Karpas-422 (cell line): ENCODE results near the gene RNGTT. TPM values are rescaled to one million over a fixed set of nuclear protein-coding genes. Genes with fewer than 3 reads are reported as not detected.

ENCODE experiments used
- DNase-seq: peaks from one replicate; pipeline ENCODE4 v3.0.0-alpha.2; 2015
- H2AFZ ChIP-seq: fragments of 200-600 bp; sonication (generic); 2 replicates; pipeline ENCODE4 v1.6.1; 2014; ENCODE audit warnings: antibody characterized with exemption, low read length, mixed read lengths
- H3K27ac ChIP-seq: fragments of 200-600 bp; sonication (generic); 2 replicates; pipeline ENCODE4 v1.5.1; 2014; ENCODE audit warnings: mild to moderate bottlenecking, low read length, moderate library complexity
- H3K27me3 ChIP-seq: fragments of 200-600 bp; sonication (generic); 2 replicates; pipeline ENCODE4 v1.6.1; 2014; ENCODE audit warnings: low read length, mixed read lengths
- H3K36me3 ChIP-seq: fragments of 200-600 bp; sonication (generic); 2 replicates; pipeline ENCODE4 v1.6.1; 2014; ENCODE audit warnings: low read length, mixed read lengths; ENCODE audit not compliant: insufficient read depth
- H3K4me1 ChIP-seq: fragments of 200-600 bp; sonication (generic); 2 replicates; pipeline ENCODE4 v1.6.1; 2014; ENCODE audit warnings: mild to moderate bottlenecking, low read length, mixed read lengths
- H3K4me2 ChIP-seq: fragments of 200-600 bp; sonication (generic); 2 replicates; pipeline ENCODE4 v1.6.1; 2014; ENCODE audit warnings: low read length, low read depth, mild to moderate bottlenecking; ENCODE audit not compliant: poor library complexity, severe bottlenecking
- H3K4me3 ChIP-seq: fragments of 200-600 bp; sonication (generic); 2 replicates; pipeline ENCODE4 v1.5.1; 2014; ENCODE audit warnings: mild to moderate bottlenecking, antibody characterized with exemption, low read length, mixed read lengths
- H3K79me2 ChIP-seq: fragments of 200-600 bp; sonication (generic); 2 replicates; pipeline ENCODE4 v1.6.1; 2014; ENCODE audit warnings: mild to moderate bottlenecking, low read length, mixed read lengths
- H3K9ac ChIP-seq: fragments of 200-600 bp; sonication (generic); 2 replicates; pipeline ENCODE4 v1.6.0; 2014; ENCODE audit warnings: low read length
- H3K9me2 ChIP-seq: fragments of 200-600 bp; sonication (generic), shearing (Covaris generic); replicated peaks from 2 replicates; pipeline ENCODE4 v1.6.0; 2014; ENCODE audit warnings: mild to moderate bottlenecking, low read length, moderate library complexity; ENCODE audit not compliant: insufficient read depth
- H3K9me3 ChIP-seq: fragments of 300-700, 200-600 bp; sonication (generic); 2 replicates; pipeline ENCODE4 v1.6.1; 2014; ENCODE audit warnings: low read length, mixed read lengths
- H4K20me1 ChIP-seq: fragments of 200-600 bp; sonication (generic); 2 replicates; pipeline ENCODE4 v1.6.1; 2014; ENCODE audit warnings: mild to moderate bottlenecking, antibody characterized with exemption, low read length, low read depth; ENCODE audit not compliant: insufficient read depth
- total RNA-seq: library from RNA; depleted of rRNA; stranded (reverse); fragments of >200 nt; shearing (Covaris generic); gene quantifications from 2 replicates; pipeline ENCODE4 v1.2.3, GENCODE V29; 2014; ENCODE audit warnings: low replicate concordance

Gene RNGTT
- total RNA-seq, 1 experiment from 2014 or later = 35.9 TPM

GRCh38 chr6:89002523-89002922 is 39.1 kb upstream of the RNGTT start:
- Histone ChIP-seq H4K20me1 (no peaks in the 10 kb centered on the region), H2AFZ (no peak overlapping the region), H3K27ac (no peak overlapping the region), H3K79me2 (no peaks in the 10 kb centered on the region), H3K9me3 (no peaks in the 10 kb centered on the region), H3K27me3 (no peaks in the 10 kb centered on the region), H3K9ac (no peak overlapping the region), H3K4me1 (no peaks in the 10 kb centered on the region), H3K4me2 (no peak overlapping the region), H3K9me2 (no peaks in the 10 kb centered on the region), H3K36me3 (no peaks in the 10 kb centered on the region), H3K4me3 (no peak overlapping the region)
- no peak for DNase-seq

GRCh38 chr6:88997327-88997726 is 33.9 kb upstream of the RNGTT start:
- Histone ChIP-seq H3K9me3 (no peaks in the 10 kb centered on the region), H3K4me1 (peaks cover 5% of the 10 kb centered on the region), H4K20me1 (no peaks in the 10 kb centered on the region), H2AFZ (no peak overlapping the region), H3K9ac (no peak overlapping the region), H3K9me2 (no peaks in the 10 kb centered on the region), H3K27ac (no peak overlapping the region), H3K4me2 (no peak overlapping the region), H3K4me3 (no peak overlapping the region), H3K79me2 (no peaks in the 10 kb centered on the region), H3K27me3 (no peaks in the 10 kb centered on the region), H3K36me3 (no peaks in the 10 kb centered on the region)
- no peak for DNase-seq

- Histone ChIP-seq H3K79me2 (no peaks in the 10 kb centered on the region), H3K9me2 (no peaks in the 10 kb centered on the region), H3K9ac (no peak overlapping the region), H3K4me3 (no peak overlapping the region), H3K27ac (no peak overlapping the region), H4K20me1 (no peaks in the 10 kb centered on the region), H3K4me1 (peaks cover 5% of the 10 kb centered on the region), H3K27me3 (no peaks in the 10 kb centered on the region), H3K36me3 (no peaks in the 10 kb centered on the region), H3K9me3 (no peaks in the 10 kb centered on the region), H3K4me2 (no peak overlapping the region), H2AFZ (no peak overlapping the region)
- DNase-seq = no peak
Measured at GRCh38 chr6:88992741-88993552, 29.5 kb upstream of the RNGTT start.

GRCh38 chr6:88989215-88989614 is 25.8 kb upstream of the RNGTT start:
- Histone ChIP-seq H3K79me2 (no peaks in the 10 kb centered on the region), H3K4me1 (peaks cover 8% of the 10 kb centered on the region), H3K36me3 (no peaks in the 10 kb centered on the region), H3K4me3 (no peak overlapping the region), H2AFZ (no peak overlapping the region), H3K9ac (no peak overlapping the region), H3K27ac (no peak overlapping the region), H4K20me1 (no peaks in the 10 kb centered on the region), H3K9me3 (no peaks in the 10 kb centered on the region), H3K27me3 (no peaks in the 10 kb centered on the region), H3K4me2 (no peak overlapping the region), H3K9me2 (no peaks in the 10 kb centered on the region)
- no peak for DNase-seq

DNA sequence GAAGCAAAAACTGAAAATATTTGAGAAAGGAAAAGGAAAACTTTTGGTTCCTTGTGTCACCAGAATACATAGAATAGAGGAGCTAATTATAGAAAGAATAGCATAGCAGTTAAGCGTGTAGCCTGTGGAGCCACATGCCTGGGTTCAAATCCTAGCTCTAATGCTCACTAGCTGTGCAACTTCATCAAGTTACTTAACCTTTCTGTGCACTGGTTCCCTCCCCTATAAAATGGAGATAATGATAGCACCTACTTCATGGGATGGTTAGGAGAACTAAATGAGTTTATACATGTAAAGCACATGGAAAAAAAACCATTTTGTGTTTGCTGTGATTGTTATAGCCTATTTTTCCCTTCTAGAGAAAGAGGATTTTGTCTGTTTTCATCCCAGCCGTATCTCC is 24.5 kb upstream of the RNGTT start:
- H3K36me3 ChIP-seq = no peaks in the 10 kb centered on the region
- H4K20me1 ChIP-seq = no peaks in the 10 kb centered on the region
- no peak overlapping the region for H2AFZ ChIP-seq
- H3K4me1 ChIP-seq = peaks cover 15% of the 10 kb centered on the region
- H3K9me3 ChIP-seq = no peaks in the 10 kb centered on the region
- DNase-seq = no peak
- H3K9me2 ChIP-seq = no peaks in the 10 kb centered on the region
- no peak overlapping the region for H3K9ac ChIP-seq
- H3K4me2 ChIP-seq = no peak overlapping the region
- H3K27me3 ChIP-seq = no peaks in the 10 kb centered on the region
- no peaks in the 10 kb centered on the region for H3K79me2 ChIP-seq
- H3K4me3 ChIP-seq = no peak overlapping the region
- no peak overlapping the region for H3K27ac ChIP-seq

DNA sequence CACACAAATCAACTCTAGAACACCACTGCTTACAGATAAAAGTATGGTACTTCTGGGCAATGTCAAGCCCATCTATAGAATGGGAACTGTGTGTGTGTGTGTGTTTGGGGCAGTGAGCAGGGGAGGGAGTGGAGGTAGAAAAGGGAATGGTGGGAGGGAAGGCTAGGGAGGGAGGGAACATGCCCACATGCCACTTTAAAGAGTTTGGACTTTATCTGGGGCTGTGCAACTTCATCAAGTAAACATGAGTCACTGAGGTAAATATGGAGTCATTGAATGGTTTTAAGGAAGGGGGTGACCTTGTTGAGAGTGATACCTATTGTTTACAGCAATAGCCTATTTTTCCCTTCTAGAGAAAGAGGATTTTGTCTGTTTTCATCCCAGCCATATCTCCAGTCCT is 22.5 kb upstream of the RNGTT start:
- no peak overlapping the region for H3K27ac ChIP-seq
- no peaks in the 10 kb centered on the region for H3K9me2 ChIP-seq
- H3K27me3 ChIP-seq = no peaks in the 10 kb centered on the region
- no peak for DNase-seq
- no peaks in the 10 kb centered on the region for H4K20me1 ChIP-seq
- no peak overlapping the region for H3K4me2 ChIP-seq
- H3K9me3 ChIP-seq = no peaks in the 10 kb centered on the region
- H3K79me2 ChIP-seq = no peaks in the 10 kb centered on the region
- no peak overlapping the region for H3K9ac ChIP-seq
- peaks cover 15% of the 10 kb centered on the region for H3K4me1 ChIP-seq
- H3K36me3 ChIP-seq = no peaks in the 10 kb centered on the region
- no peak overlapping the region for H2AFZ ChIP-seq
- H3K4me3 ChIP-seq = no peak overlapping the region

GRCh38 chr6:88984606-88985005 is 21.2 kb upstream of the RNGTT start:
- Histone ChIP-seq H3K4me3 (no peak overlapping the region), H3K27ac (no peak overlapping the region), H2AFZ (no peak overlapping the region), H4K20me1 (no peaks in the 10 kb centered on the region), H3K4me1 (peaks cover 15% of the 10 kb centered on the region), H3K9me3 (no peaks in the 10 kb centered on the region), H3K4me2 (peak overlapping the region; percentile 36), H3K79me2 (no peaks in the 10 kb centered on the region), H3K9ac (no peak overlapping the region), H3K27me3 (no peaks in the 10 kb centered on the region), H3K36me3 (no peaks in the 10 kb centered on the region), H3K9me2 (no peaks in the 10 kb centered on the region)
- DNase-seq = no peak

- Histone ChIP-seq H2AFZ (no peak overlapping the region), H3K9me2 (no peaks in the 10 kb centered on the region)
- no peak for DNase-seq
Measured at GRCh38 chr6:88984152-88984551, 20.7 kb upstream of the RNGTT start.

More at GRCh38 chr6:88984152-88984551, 20.7 kb upstream of the RNGTT start:
- Histone ChIP-seq H3K4me1 (peaks cover 15% of the 10 kb centered on the region), H3K9me3 (no peaks in the 10 kb centered on the region), H3K79me2 (no peaks in the 10 kb centered on the region), H3K27me3 (no peaks in the 10 kb centered on the region), H3K27ac (no peak overlapping the region), H3K4me2 (peak overlapping the region; percentile 36), H3K9ac (no peak overlapping the region), H4K20me1 (no peaks in the 10 kb centered on the region), H3K36me3 (no peaks in the 10 kb centered on the region), H3K4me3 (no peak overlapping the region)
